HG03139 (cell line): ENCODE data around the gene C16orf89.
"Not testable (repeated sequence)": the region's sequence is repeated elsewhere in the genome, so short reads cannot be mapped to it uniquely, and the experiment has no call there.

Experiments used
- ATAC-seq: cut with Tn5 transposase; IDR thresholded peaks from one replicate; pipeline ENCODE4 v1.9.1; 2021; ENCODE audit not compliant: unreplicated experiment

Gene C16orf89

GRCh38 chr16:5062051-5062450 lies 3.7 kb downstream of the C16orf89 start:
- no peak for ATAC-seq

- no peak for ATAC-seq
Observed at GRCh38 chr16:5060073-5060641, 5.6 kb downstream of the C16orf89 start.

GRCh38 chr16:5059386-5060072 lies 6.2 kb downstream of the C16orf89 start:
- no peak for ATAC-seq

GRCh38 chr16:5058476-5058875 lies 7.3 kb downstream of the C16orf89 start:
- no peak for ATAC-seq

GRCh38 chr16:5056352-5056751 lies 9.4 kb downstream of the C16orf89 start:
- no peak for ATAC-seq

GRCh38 chr16:5054876-5055865 lies 10.6 kb downstream of the C16orf89 start:
- ATAC-seq = no peak

- ATAC-seq = no peak
Observed at GRCh38 chr16:5046914-5047313, 18.8 kb downstream of the C16orf89 start.

GRCh38 chr16:5045499-5046115 lies 20.1 kb downstream of the C16orf89 start:
- ATAC-seq = no peak

GRCh38 chr16:5044581-5044980 lies 21.2 kb downstream of the C16orf89 start:
- ATAC-seq = not testable (repeated sequence)

- ATAC-seq = no peak
Observed at GRCh38 chr16:5044011-5044540, 21.7 kb downstream of the C16orf89 start.

- no peak for ATAC-seq
Observed at GRCh38 chr16:5042574-5043171, 23.1 kb downstream of the C16orf89 start.

GRCh38 chr16:5041600-5042133 lies 24.1 kb downstream of the C16orf89 start:
- ATAC-seq = peak; percentile 72

- no peak for ATAC-seq
Observed at GRCh38 chr16:5040451-5040850, 25.3 kb downstream of the C16orf89 start.

- ATAC-seq = no peak
Observed at GRCh38 chr16:5036228-5037156, 29.3 kb downstream of the C16orf89 start.

GRCh38 chr16:5035909-5036227 lies 29.9 kb downstream of the C16orf89 start:
- no peak for ATAC-seq

GRCh38 chr16:5034167-5034523 lies 31.6 kb downstream of the C16orf89 start:
- no peak for ATAC-seq

GRCh38 chr16:5033256-5034166 lies 32.2 kb downstream of the C16orf89 start, which contains the start of gene NAGPA:
NAGPA (minus strand) TSS chr16:5033935; CDS start chr16:5033914, 21 bp downstream.
- peak; percentile 92 for ATAC-seq

GRCh38 chr16:5032748-5033167 lies 33.0 kb downstream of the C16orf89 start:
- no peak for ATAC-seq
